HepG2 (cell line): ENCODE results near the gene KLF5. TPM values are rescaled to one million over a fixed set of nuclear protein-coding genes. Genes with fewer than 3 reads are reported as not detected.

Experiments
- ATAC-seq: fragments of 200-7000 bp; cut with Tn5 transposase; 3 replicates; pipeline ENCODE4 v1.9.1; 2020; ENCODE audit warnings: mild to moderate bottlenecking, moderate library complexity
- Bru-seq: library from RNA; stranded (reverse); fragments of 400-500 nt; gene quantifications from one replicate; lab custom pipeline; 2021; lab: Mats Ljungman, UMichigan
- BruChase-seq, 2 experiments: library from RNA; stranded (reverse); fragments of 400-500 nt; gene quantifications; one replicate each; lab custom pipeline; 2021; lab: Mats Ljungman, UMichigan
- BruUV-seq: library from RNA; stranded (reverse); fragments of 400-500 nt; replicated peaks from 2 replicates; lab custom pipeline; 2021; lab: Mats Ljungman, UMichigan
- CTCF ChIA-PET: fragments of 300-600 bp; formaldehyde crosslinking; extraction: SDS; loops from one replicate; lab custom pipeline; 2021; ENCODE audit warnings: low total read pairs, inconsistent platforms, low intra/inter-chr PET ratio; lab: Yijun Ruan, JAX
- POLR2A ChIA-PET: fragments of 350-600 bp; sonication (Branson Sonifier 250); formaldehyde crosslinking; loops from one replicate; lab custom pipeline; 2020; ENCODE audit warnings: antibody characterized with exemption, inconsistent platforms; lab: Yijun Ruan, JAX
- DNase-seq: peaks from one replicate; pipeline ENCODE4 v3.0.0-alpha.2; 2015; ENCODE audit warnings: low spot score
- FAIRE-seq: peaks from 3 replicates; lab custom pipeline; 2011; peaks lifted over from hg19 to GRCh38; lab: Jason Lieb, UNC
- H2AFZ ChIP-seq: one replicate; pipeline ENCODE4 v1.6.1; 2011; ENCODE audit warnings: low read length, inconsistent platforms
- H3K27ac ChIP-seq: fragments of 300-600 bp; 3 replicates; pipeline ENCODE4 v1.8.0; 2011; ENCODE audit warnings: mixed run types, mild to moderate bottlenecking, mixed read lengths, low read length, inconsistent platforms; ENCODE audit not compliant: insufficient read depth; ENCODE audit errors: extremely low read length
- H3K27me3 ChIP-seq, 2 experiments: fragments of 200-600 bp in 1 of 2; 2 replicates in 1 of 2; 3 replicates in 1 of 2; pipeline versions ENCODE4 v1.6.0 to v1.8.0; 2011; ENCODE audit warnings: low read length in 2 of 2, mild to moderate bottlenecking in 2 of 2, moderate library complexity in 2 of 2, inconsistent platforms in 1 of 2; ENCODE audit not compliant: insufficient read depth in 2 of 2, control insufficient read depth in 1 of 2
- H3K36me3 ChIP-seq, 2 experiments: fragments of 200-600 bp in 1 of 2; replicated peaks in 1 of 2; 2 replicates in 1 of 2; 3 replicates in 1 of 2; pipeline versions ENCODE4 v1.5.1 to v1.8.0; 2011; ENCODE audit warnings: low read length in 2 of 2, inconsistent platforms in 1 of 2; ENCODE audit not compliant: insufficient read depth in 2 of 2, control insufficient read depth in 1 of 2
- H3K4me1 ChIP-seq: 2 replicates; pipeline ENCODE4 v1.5.1; 2012; ENCODE audit warnings: low read length, inconsistent platforms; ENCODE audit not compliant: insufficient read depth
- H3K4me2 ChIP-seq: 2 replicates; pipeline ENCODE4 v1.6.0; 2011; ENCODE audit warnings: low read depth, low read length, inconsistent platforms
- H3K4me3 ChIP-seq, 3 experiments: fragments of 200-600 bp in 1 of 3; sonication (generic), shearing (Covaris generic) in 1 of 3; replicated peaks in 1 of 3; 2 replicates each; pipeline ENCODE4 v1.5.1; 2011 to 2016; ENCODE audit warnings: low read length in 3 of 3, inconsistent platforms in 2 of 3, low read depth in 2 of 3, mild to moderate bottlenecking in 2 of 3, control low read depth in 1 of 3, mixed read lengths in 1 of 3; ENCODE audit not compliant: insufficient read depth in 1 of 3
- H3K79me2 ChIP-seq: one replicate; pipeline ENCODE4 v1.6.1; 2011; ENCODE audit warnings: low read length, inconsistent platforms; ENCODE audit not compliant: insufficient read depth
- H3K9ac ChIP-seq: 2 replicates; pipeline ENCODE4 v1.6.0; 2011; ENCODE audit warnings: mild to moderate bottlenecking, low read depth, low read length, inconsistent platforms; ENCODE audit not compliant: insufficient read depth
- H3K9me3 ChIP-seq: 2 replicates; pipeline ENCODE4 v1.5.1; 2012; ENCODE audit warnings: mild to moderate bottlenecking, low read length
- H4K20me1 ChIP-seq: 2 replicates; pipeline ENCODE4 v1.6.0; 2011; ENCODE audit warnings: inconsistent platforms, mild to moderate bottlenecking, low read length, moderate library complexity; ENCODE audit not compliant: insufficient read depth
- HOMEZ ChIP-seq: IDR thresholded peaks from 2 replicates; pipeline ENCODE4 v1.6.1; 2016; ENCODE audit warnings: low read depth
- KLF6 ChIP-seq: IDR thresholded peaks from 2 replicates; pipeline ENCODE4 v1.8.0; 2016; ENCODE audit warnings: missing biosample characterization, missing genetic modification reagents
- MAFG ChIP-seq: sonication (generic); formaldehyde crosslinking; IDR thresholded peaks from 2 replicates; pipeline ENCODE4 v1.5.1; 2020; ENCODE audit warnings: mild to moderate bottlenecking, missing genetic modification reagents
- ZNF264 ChIP-seq: sonication (generic); formaldehyde crosslinking; IDR thresholded peaks from 2 replicates; pipeline ENCODE4 v1.4.0; 2020; ENCODE audit warnings: missing genetic modification reagents
- ZNF33B ChIP-seq: sonication (generic); formaldehyde crosslinking; IDR thresholded peaks from 2 replicates; pipeline ENCODE4 v1.5.1; 2020; ENCODE audit warnings: mild to moderate bottlenecking, missing genetic modification reagents
- ZNF354B ChIP-seq: sonication (generic); formaldehyde crosslinking; IDR thresholded peaks from 2 replicates; pipeline ENCODE4 v1.8.0; 2022; ENCODE audit warnings: mild to moderate bottlenecking, missing genetic modification reagents
- ZNF382 ChIP-seq: sonication (generic); formaldehyde crosslinking; IDR thresholded peaks from 2 replicates; pipeline ENCODE4 v1.5.0; 2020; ENCODE audit warnings: missing genetic modification reagents, mild to moderate bottlenecking, borderline replicate concordance
- ZNF543 ChIP-seq: sonication (generic); formaldehyde crosslinking; IDR thresholded peaks from 2 replicates; pipeline ENCODE4 v1.4.0; 2020; ENCODE audit warnings: mild to moderate bottlenecking, missing genetic modification reagents
- WGBS: methylation state at CpG from one replicate; pipeline ENCODE4 v1.1.6; 2017; ENCODE audit warnings: low lambda C conversion rate; 5-methylcytosine and 5-hydroxymethylcytosine counted together
- in situ Hi-C: cut with HindIII; loops from 2 replicates; pipeline ENCODE4 v1.10.0; 2017; ENCODE audit warnings: low pct_unique_long_range_greater_than_20kb; ENCODE audit not compliant: extremely low pct_ligation_motif_present
- intact Hi-C: fragments of 100-400 bp; cut with micrococcal nuclease; formaldehyde crosslinking; loops from one replicate; pipeline ENCODE4 v1.10.0; 2022; ENCODE audit not compliant: unreplicated experiment
- long read RNA-seq, 2 experiments: library from RNA in 1 of 2; library from polyadenylated mRNA in 1 of 2; stranded (forward) in 1 of 2; unstranded in 1 of 2; transcript quantifications; one replicate each; pipeline ENCODE4 v2.0.0, GENCODE V29; 2019 to 2022
- polyA minus RNA-seq, 3 experiments: library from RNA; depleted of rRNA, polyadenylated mRNA; stranded (reverse); fragments of >200 nt; gene quantifications; 2 replicates each; pipeline ENCODE4 v1.2.3, GENCODE V29; 2011; ENCODE audit warnings: low replicate concordance in 1 of 3
- polyA plus RNA-seq, 8 experiments: library from polyadenylated mRNA; depleted of rRNA in 3 of 8; stranded (reverse) in 7 of 8; unstranded in 1 of 8; fragments of >200 nt; fragmentation: Illumina TruSeq in 4 of 8; extraction: Trizol in 4 of 8; gene quantifications; 2 replicates each; pipeline versions ENCODE4 v1.2.1 to v1.2.3, GENCODE V29; 2011 to 2016; ENCODE audit warnings: low read depth in 4 of 8, missing spikeins in 1 of 8, mixed read lengths in 1 of 8; ENCODE audit not compliant: insufficient read depth in 1 of 8
- total RNA-seq, 5 experiments: library from RNA; depleted of rRNA; stranded (reverse); fragments of >200 nt; fragmentation: Illumina TruSeq; extraction: Trizol; gene quantifications; 2 replicates each; pipeline ENCODE4 v1.2.3, GENCODE V29; 2016; ENCODE audit warnings: low read depth in 1 of 5
- TF ChIP-seq, protein P1 (sequence below): IDR thresholded peaks from 2 replicates; pipeline ENCODE4 v1.6.1; 2016; ENCODE audit warnings: missing biosample characterization, missing genetic modification reagents, low read depth
- TF ChIP-seq, protein P2 (sequence below): sonication (generic); formaldehyde crosslinking; IDR thresholded peaks from 2 replicates; pipeline ENCODE4 v1.5.1; 2020; ENCODE audit warnings: mild to moderate bottlenecking, missing genetic modification reagents, moderate library complexity

The KLF5 gene
- 0.52 and 1.7 TPM in 2 replicates for total RNA-seq (2016; rRNA removed; fragmentation: Illumina TruSeq; extraction: Trizol)
- 0.09 and 0.20 TPM in 2 replicates for total RNA-seq (2016; cell fraction: cytosol; rRNA removed; fragmentation: Illumina TruSeq; extraction: Trizol; ENCODE audit: low read depth)
- total RNA-seq (2016; cell fraction: insoluble cytoplasmic fraction; rRNA removed; fragmentation: Illumina TruSeq; extraction: Trizol), result 0.58 and 1.3 TPM in 2 replicates
- total RNA-seq (2016; cell fraction: membrane; rRNA removed; fragmentation: Illumina TruSeq; extraction: Trizol), result 0.46 and 0.62 TPM in 2 replicates
- 0.66 and 1.5 TPM in 2 replicates for total RNA-seq (2016; cell fraction: nucleus; rRNA removed; fragmentation: Illumina TruSeq; extraction: Trizol)
- 7.1 and 9.2 TPM in 2 replicates for polyA plus RNA-seq (2011; rRNA removed)
- polyA plus RNA-seq (2011; cell fraction: cytosol; rRNA removed), result 5.3 and 6.9 TPM in 2 replicates
- 4.8 and 5.5 TPM in 2 replicates for polyA plus RNA-seq (2011; cell fraction: nucleus; rRNA removed)
- polyA plus RNA-seq (2012), result 2.4 and 5.3 TPM in 2 replicates
- 0.11 and 0.15 TPM in 2 replicates for polyA plus RNA-seq (2016; cell fraction: cytosol; fragmentation: Illumina TruSeq; extraction: Trizol; ENCODE audit: low read depth)
- polyA plus RNA-seq (2016; cell fraction: insoluble cytoplasmic fraction; fragmentation: Illumina TruSeq; extraction: Trizol; ENCODE audit: low read depth), result 1.6 and 2.0 TPM in 2 replicates
- 0.45 and 0.58 TPM in 2 replicates for polyA plus RNA-seq (2016; cell fraction: membrane; fragmentation: Illumina TruSeq; extraction: Trizol; ENCODE audit: low read depth)
- 1.8 and 2.4 TPM in 2 replicates for polyA plus RNA-seq (2016; cell fraction: nucleus; fragmentation: Illumina TruSeq; extraction: Trizol; ENCODE audit: insufficient read depth, low read depth)
- 14.3 and 611 TPM in 2 replicates for polyA minus RNA-seq (2011; rRNA and poly(A)+ RNA removed; ENCODE audit: low replicate concordance)
- 3.6 and 4.0 TPM in 2 replicates for polyA minus RNA-seq (2011; cell fraction: cytosol; rRNA and poly(A)+ RNA removed)
- polyA minus RNA-seq (2011; cell fraction: nucleus; rRNA and poly(A)+ RNA removed), result 6.2 and 7.8 TPM in 2 replicates
- Bru-seq, nascent RNA, result percentile 58 among the genes with signal in this experiment
- percentile 54 among the genes with signal in this experiment for BruChase-seq, experiment 1, labeled RNA remaining after a 6-hour chase
- percentile 62 among the genes with signal in this experiment for BruChase-seq, experiment 2, labeled RNA remaining after a 2-hour chase
- long read RNA-seq, experiment 1, partial matches to known transcripts, result 0 of 1 reads
- long read RNA-seq, experiment 1, other reads (novel, unspliced or antisense), result 1 of 1 reads
- long read RNA-seq, experiment 2, partial matches to known transcripts, result 0 of 9 reads
- long read RNA-seq, experiment 2, other reads (novel, unspliced or antisense), result 9 of 9 reads

DNA sequence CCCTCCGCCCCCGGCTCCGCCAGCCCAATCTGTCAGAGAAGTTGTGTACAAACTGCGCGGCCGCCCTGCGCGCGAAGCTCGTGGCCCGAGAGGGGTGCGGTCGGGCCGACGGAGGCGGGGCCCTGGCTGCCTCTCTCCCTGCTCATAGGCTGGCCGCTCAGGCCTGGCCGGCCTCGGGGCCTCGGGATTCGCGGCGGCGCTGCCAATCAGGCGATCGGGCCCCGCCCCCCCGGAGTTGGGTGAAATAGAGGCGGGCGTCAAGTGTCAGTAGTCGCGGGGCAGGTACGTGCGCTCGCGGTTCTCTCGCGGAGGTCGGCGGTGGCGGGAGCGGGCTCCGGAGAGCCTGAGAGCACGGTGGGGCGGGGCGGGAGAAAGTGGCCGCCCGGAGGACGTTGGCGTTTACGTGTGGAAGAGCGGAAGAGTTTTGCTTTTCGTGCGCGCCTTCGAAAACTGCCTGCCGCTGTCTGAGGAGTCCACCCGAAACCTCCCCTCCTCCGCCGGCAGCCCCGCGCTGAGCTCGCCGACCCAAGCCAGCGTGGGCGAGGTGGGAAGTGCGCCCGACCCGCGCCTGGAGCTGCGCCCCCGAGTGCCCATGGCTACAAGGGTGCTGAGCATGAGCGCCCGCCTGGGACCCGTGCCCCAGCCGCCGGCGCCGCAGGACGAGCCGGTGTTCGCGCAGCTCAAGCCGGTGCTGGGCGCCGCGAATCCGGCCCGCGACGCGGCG, at the start of gene KLF5:
Gene KLF5, plus strand, starts transcription at position 270 of the 724 bp plus-strand sequence. Its CDS starts 323 bp downstream, at position 593.
- H3K36me3 ChIP-seq, result peaks cover 3 to 7% of the 10 kb centered on the region in 2 experiments; a peak in 3 of 5 replicates
- ChIA-PET POLR2A (interaction anchor here (0.9 kb wide), 1 partner anchor 23 kb away, joined by 3 read pairs; no protein-coding TSS in a partner anchor), CTCF (no interaction called here)
- ATAC-seq, result peak; percentile 98
- H3K27ac ChIP-seq, result no peak within 1 kb of the TSS
- DNase-seq, result peak; percentile 85
- intact Hi-C loops (loop anchor here (1.0 to 5.0 kb wide), 4 partner anchors 152 to 649 kb away; no protein-coding TSS in a partner anchor), in situ Hi-C loops (loop anchor here (25.0 kb wide), 1 partner anchor 353 kb away; no protein-coding TSS in a partner anchor)
- BruUV-seq, result TSS peak; percentile 51
- no peak for FAIRE-seq
- peak within 1 kb of the TSS; percentile 70 for H3K9ac ChIP-seq
- peak within 1 kb of the TSS; percentile 83 for H3K4me2 ChIP-seq
- H3K79me2 ChIP-seq, result peaks cover 2% of the 10 kb centered on the region
- WGBS, result 0% methylated on average over 15 of the region's 93 CpGs
- peaks cover 0 to 17% of the 10 kb centered on the region in 2 experiments; a peak in 3 of 5 replicates for H3K27me3 ChIP-seq
- H3K4me1 ChIP-seq, result peaks cover 41% of the 10 kb centered on the region
- H3K9me3 ChIP-seq, result no peaks in the 10 kb centered on the region
- peak within 1 kb of the TSS; percentile 73 to 87 (median 82) for H3K4me3 ChIP-seq
- H4K20me1 ChIP-seq, result no peaks in the 10 kb centered on the region
- peak within 1 kb of the TSS; percentile 36 for H2AFZ ChIP-seq
- TF ChIP-seq HOMEZ (CRISPR knock-in tag) (peak; percentile 63; the same call in 1 of the 2 replicates), MAFG (no peak), ZNF543 (CRISPR knock-in tag) (no peak), KLF6 (0 out of 2 replicates have a peak, but pooled peaks have one; percentile 60), ZNF354B (0 out of 2 replicates have a peak, but pooled peaks have one; percentile 23), ZNF33B (CRISPR knock-in tag) (0 out of 2 replicates have a peak, but pooled peaks have one; percentile 55), ZNF382 (CRISPR knock-in tag) (no peak), ZNF264 (CRISPR knock-in tag) (no peak)
- TF ChIP-seq, protein P1, sequence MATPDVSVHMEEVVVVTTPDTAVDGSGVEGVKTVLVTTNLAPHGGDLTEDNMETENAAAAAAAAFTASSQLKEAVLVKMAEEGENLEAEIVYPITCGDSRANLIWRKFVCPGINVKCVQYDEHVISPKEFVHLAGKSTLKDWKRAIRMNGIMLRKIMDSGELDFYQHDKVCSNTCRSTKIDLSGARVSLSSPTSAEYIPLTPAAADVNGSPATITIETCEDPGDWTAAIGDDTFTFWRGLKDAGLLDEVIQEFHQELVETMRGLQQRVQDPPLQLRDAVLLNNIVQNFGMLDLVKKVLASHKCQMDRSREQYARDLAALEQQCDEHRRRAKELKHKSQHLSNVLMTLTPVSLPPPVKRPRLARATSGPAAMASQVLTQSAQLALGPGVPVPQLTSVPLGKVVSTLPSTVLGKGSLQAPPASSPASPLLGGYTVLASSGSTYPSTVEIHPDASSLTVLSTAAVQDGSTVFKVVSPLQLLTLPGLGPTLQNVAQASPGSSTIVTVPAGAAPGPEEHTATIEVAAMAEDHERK (CRISPR knock-in tag), result peak; percentile 19; the same call in 1 of the 2 replicates
- TF ChIP-seq, protein P2, sequence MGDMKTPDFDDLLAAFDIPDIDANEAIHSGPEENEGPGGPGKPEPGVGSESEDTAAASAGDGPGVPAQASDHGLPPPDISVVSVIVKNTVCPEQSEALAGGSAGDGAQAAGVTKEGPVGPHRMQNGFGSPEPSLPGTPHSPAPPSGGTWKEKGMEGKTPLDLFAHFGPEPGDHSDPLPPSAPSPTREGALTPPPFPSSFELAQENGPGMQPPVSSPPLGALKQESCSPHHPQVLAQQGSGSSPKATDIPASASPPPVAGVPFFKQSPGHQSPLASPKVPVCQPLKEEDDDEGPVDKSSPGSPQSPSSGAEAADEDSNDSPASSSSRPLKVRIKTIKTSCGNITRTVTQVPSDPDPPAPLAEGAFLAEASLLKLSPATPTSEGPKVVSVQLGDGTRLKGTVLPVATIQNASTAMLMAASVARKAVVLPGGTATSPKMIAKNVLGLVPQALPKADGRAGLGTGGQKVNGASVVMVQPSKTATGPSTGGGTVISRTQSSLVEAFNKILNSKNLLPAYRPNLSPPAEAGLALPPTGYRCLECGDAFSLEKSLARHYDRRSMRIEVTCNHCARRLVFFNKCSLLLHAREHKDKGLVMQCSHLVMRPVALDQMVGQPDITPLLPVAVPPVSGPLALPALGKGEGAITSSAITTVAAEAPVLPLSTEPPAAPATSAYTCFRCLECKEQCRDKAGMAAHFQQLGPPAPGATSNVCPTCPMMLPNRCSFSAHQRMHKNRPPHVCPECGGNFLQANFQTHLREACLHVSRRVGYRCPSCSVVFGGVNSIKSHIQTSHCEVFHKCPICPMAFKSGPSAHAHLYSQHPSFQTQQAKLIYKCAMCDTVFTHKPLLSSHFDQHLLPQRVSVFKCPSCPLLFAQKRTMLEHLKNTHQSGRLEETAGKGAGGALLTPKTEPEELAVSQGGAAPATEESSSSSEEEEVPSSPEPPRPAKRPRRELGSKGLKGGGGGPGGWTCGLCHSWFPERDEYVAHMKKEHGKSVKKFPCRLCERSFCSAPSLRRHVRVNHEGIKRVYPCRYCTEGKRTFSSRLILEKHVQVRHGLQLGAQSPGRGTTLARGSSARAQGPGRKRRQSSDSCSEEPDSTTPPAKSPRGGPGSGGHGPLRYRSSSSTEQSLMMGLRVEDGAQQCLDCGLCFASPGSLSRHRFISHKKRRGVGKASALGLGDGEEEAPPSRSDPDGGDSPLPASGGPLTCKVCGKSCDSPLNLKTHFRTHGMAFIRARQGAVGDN (CRISPR knock-in tag), result peak; percentile 88
